Psoas muscle (tissue), 8 donors: ENCODE results near the gene COL4A4. TPM values are rescaled to one million over a fixed set of nuclear protein-coding genes. Genes with fewer than 3 reads are reported as not detected.

Experiments used
- ATAC-seq, 4 donors: fragments of 200-7000 bp; cut with Tn5 transposase; one replicate each; pipeline ENCODE4 v1.9.1; 2020; ENCODE audit warnings: moderate library complexity in 3 of 4, mild to moderate bottlenecking in 2 of 4
- DNase-seq, 2 donors: peaks; one replicate each; pipeline ENCODE4 v3.0.0-alpha.2; 2020
- H3K27ac ChIP-seq: fragments of 200-600 bp; one replicate; pipeline ENCODE4 v1.8.0; 2022
- H3K27me3 ChIP-seq, 3 donors: fragments of 200-600 bp in 1 of 3; one replicate each; pipeline versions ENCODE4 v1.6.1 to v1.8.0; 2013 to 2022; ENCODE audit warnings: low read length in 2 of 3, mild to moderate bottlenecking in 2 of 3, moderate library complexity in 1 of 3; ENCODE audit not compliant: insufficient read depth in 3 of 3
- H3K36me3 ChIP-seq, 2 donors: fragments of 200-600 bp in 1 of 2; one replicate each; pipeline versions ENCODE4 v1.6.1 to v1.8.0; 2013 to 2022; ENCODE audit warnings: low read depth in 1 of 2, mild to moderate bottlenecking in 1 of 2, moderate library complexity in 1 of 2; ENCODE audit not compliant: insufficient read depth in 1 of 2
- H3K4me1 ChIP-seq: fragments of 200-600 bp; one replicate; pipeline ENCODE4 v1.8.0; 2022
- H3K4me3 ChIP-seq: fragments of 200-600 bp; one replicate; pipeline ENCODE4 v1.8.0; 2022; ENCODE audit warnings: mild to moderate bottlenecking
- H3K9me3 ChIP-seq: fragments of 200-600 bp; one replicate; pipeline ENCODE4 v1.8.0; 2022
- WGBS, 3 donors: extraction: QIAGEN DNeasy Blood & Tissue Kit; methylation state at CpG; one replicate each; pipeline versions ENCODE4 v1.1.6 to v1.1.7; 2013; 5-methylcytosine and 5-hydroxymethylcytosine counted together
- intact Hi-C, 2 donors: fragments of 100-400 bp; cut with DNase I; formaldehyde crosslinking; loops; one replicate each; pipeline versions ENCODE4 v1.11.0 to v1.14.2; 2022
- polyA plus RNA-seq, 3 donors: library from polyadenylated mRNA; stranded (reverse); fragments of 200-250 nt; gene quantifications; one replicate each; pipeline ENCODE4 v1.2.3, GENCODE V29; 2013
- total RNA-seq, 4 donors: library from RNA; stranded (reverse); fragmentation: NEBNext Ultra II Directional in 2 of 4; extraction: Animal tissue kit (Norgen Biotek cat#: 25700) in 2 of 4; gene quantifications; one replicate each; pipeline versions ENCODE4 v1.2.1 to v1.2.4, GENCODE V29; 2021 to 2023
- TF ChIP-seq, protein P1 (sequence below): fragments of 200-600 bp; IDR thresholded peaks from one replicate; pipeline ENCODE4 v1.8.0; 2022; ENCODE audit warnings: antibody characterized with exemption
- donor health status: healthy with polysubstance abuse.
- donor health status: DM: no; HTN: no; CAD: no; lungs with moderate emphysema.
- donor health status: Bipolar disorder and iron deficiency.
- donor health status: healthy.
- donor health status: DM: yes; HTN: yes; CAD: no.
- donor health status: DM: no; HTN: no; CAD: no.
- donor health status: DM: no; HTN: no; CAD: no.
- donor health status: DM: yes; HTN: yes; CAD: no.

Gene COL4A4
- total and polyA plus RNA-seq, 7 donors = 1.7 to 16.0 (median 4.6) TPM

DNA sequence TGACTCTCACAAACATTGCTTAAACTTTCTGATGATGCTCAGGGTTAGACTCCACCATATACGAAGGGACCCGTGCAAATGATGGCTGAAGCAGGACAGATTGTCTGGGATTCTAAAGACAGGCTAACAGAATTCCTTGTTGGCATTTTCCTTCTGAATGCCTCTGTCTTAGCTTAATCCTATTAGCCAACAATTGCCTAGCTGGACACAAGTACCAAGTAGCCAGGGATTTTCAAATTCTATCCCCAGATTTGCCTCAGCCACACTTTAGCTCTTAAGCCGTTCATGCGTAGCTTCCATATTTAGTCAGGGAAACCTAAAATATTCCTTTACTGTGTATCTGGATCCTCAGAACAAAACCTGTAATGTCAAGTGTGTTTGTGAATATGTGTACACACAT is 40.4 kb upstream of the COL4A4 start:
- peaks cover 27% of the 10 kb centered on the region for H3K4me1 ChIP-seq
- H3K9me3 ChIP-seq = no peaks in the 10 kb centered on the region
- intact Hi-C loops = no loop called here
- no peak overlapping the region for H3K4me3 ChIP-seq
- no peak overlapping the region for H3K27ac ChIP-seq
- H3K36me3 ChIP-seq = no peaks in the 10 kb centered on the region
- no peak for ATAC-seq
- no peak for DNase-seq
- TF ChIP-seq, protein P1, sequence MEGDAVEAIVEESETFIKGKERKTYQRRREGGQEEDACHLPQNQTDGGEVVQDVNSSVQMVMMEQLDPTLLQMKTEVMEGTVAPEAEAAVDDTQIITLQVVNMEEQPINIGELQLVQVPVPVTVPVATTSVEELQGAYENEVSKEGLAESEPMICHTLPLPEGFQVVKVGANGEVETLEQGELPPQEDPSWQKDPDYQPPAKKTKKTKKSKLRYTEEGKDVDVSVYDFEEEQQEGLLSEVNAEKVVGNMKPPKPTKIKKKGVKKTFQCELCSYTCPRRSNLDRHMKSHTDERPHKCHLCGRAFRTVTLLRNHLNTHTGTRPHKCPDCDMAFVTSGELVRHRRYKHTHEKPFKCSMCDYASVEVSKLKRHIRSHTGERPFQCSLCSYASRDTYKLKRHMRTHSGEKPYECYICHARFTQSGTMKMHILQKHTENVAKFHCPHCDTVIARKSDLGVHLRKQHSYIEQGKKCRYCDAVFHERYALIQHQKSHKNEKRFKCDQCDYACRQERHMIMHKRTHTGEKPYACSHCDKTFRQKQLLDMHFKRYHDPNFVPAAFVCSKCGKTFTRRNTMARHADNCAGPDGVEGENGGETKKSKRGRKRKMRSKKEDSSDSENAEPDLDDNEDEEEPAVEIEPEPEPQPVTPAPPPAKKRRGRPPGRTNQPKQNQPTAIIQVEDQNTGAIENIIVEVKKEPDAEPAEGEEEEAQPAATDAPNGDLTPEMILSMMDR = no peak
- 90 to 94% (median 94%) methylated on average over 4 of the region's 4 CpGs for WGBS, 3 donors
- H3K27me3 ChIP-seq = no peaks in the 10 kb centered on the region

DNA sequence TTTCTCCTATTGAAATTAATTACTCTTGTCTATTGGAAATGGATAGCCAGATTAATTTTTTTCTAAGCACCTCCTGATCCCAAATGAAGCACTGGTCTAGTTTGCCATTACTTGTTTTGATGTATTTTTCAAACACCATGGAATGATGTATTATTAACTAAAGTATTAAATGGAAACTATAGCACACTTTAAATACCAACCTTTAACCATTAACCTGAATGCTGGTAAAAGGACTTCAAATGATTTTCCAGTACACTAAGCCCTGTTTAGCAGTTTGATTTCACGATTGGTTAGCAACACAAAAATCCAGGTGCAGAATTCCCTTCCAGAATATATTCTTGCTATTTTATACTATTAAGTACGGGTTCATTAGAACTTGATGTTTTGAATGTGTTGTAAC is 37.8 kb upstream of the COL4A4 start:
- ATAC-seq (no peak), DNase-seq (no peak)
- Histone ChIP-seq H3K27ac (no peak overlapping the region), H3K4me3 (no peak overlapping the region), H3K36me3 (no peaks in the 10 kb centered on the region), H3K27me3 (no peaks in the 10 kb centered on the region), H3K9me3 (no peaks in the 10 kb centered on the region), H3K4me1 (peaks cover 51% of the 10 kb centered on the region)
- WGBS, 3 donors = 84 to 93% (median 86%) methylated on average over 2 of the region's 2 CpGs
- intact Hi-C loops = no loop called here
- TF ChIP-seq, protein P1 = no peak

DNA sequence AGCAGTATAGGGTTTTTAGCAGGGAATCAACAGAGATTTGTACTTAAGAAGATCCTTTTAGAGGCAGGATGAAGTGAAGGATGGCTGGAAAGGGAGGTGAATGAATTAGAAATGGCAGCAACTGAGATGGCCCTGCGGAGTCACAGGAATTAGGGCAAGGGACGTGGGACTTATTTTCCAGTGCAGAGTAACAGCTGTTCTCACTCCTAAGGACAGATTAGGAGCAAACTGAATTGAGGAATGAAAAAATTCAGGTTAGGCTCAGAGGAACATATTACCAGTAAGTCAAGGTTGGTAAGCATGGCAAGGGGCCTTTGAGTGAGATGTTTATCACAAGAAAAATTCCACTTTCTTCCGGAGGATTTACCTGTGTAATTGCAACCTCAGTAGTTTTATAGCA is 34.9 kb upstream of the COL4A4 start:
- Histone ChIP-seq H3K27me3 (no peaks in the 10 kb centered on the region), H3K36me3 (no peaks in the 10 kb centered on the region), H3K9me3 (no peaks in the 10 kb centered on the region), H3K27ac (peak overlapping the region; percentile 32), H3K4me3 (no peak overlapping the region), H3K4me1 (peaks cover 31% of the 10 kb centered on the region)
- TF ChIP-seq, protein P1 = no peak
- ATAC-seq = peak; percentile 64 to 72 (median 66)
- 31 to 43% (median 38%) methylated on average over 3 of the region's 3 CpGs for WGBS, 3 donors
- intact Hi-C loops = no loop called here
- no peak for DNase-seq

DNA sequence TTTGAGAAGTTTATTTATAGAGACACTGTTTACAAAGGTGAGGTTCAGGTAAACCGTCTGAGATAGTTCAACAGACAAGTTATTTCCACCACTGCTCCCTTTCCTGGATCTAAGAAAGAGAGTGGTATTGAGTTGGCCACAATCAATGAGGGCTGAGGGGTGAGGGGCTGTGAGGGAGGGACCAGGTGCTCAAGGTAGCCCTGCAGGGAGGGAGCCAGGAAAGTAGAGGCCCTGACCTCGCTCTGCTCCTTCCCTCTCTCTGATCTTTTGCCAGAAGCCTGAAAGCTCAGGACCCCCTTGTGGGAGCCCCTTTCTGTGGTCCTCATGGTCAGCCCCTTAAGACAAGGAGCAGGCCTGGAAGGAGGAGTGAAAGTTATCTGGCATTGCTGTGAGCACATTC is 30.2 kb upstream of the COL4A4 start:
- Histone ChIP-seq H3K27me3 (no peaks in the 10 kb centered on the region), H3K9me3 (no peaks in the 10 kb centered on the region), H3K36me3 (no peaks in the 10 kb centered on the region), H3K4me3 (no peak overlapping the region), H3K27ac (peak overlapping the region; percentile 37), H3K4me1 (peaks cover 53% of the 10 kb centered on the region)
- ATAC-seq (no peak), DNase-seq (no peak)
- TF ChIP-seq, protein P1 = no peak
- intact Hi-C loops = no loop called here
- WGBS, 3 donors = 66 to 91% (median 74%) methylated on average over 2 of the region's 2 CpGs

DNA sequence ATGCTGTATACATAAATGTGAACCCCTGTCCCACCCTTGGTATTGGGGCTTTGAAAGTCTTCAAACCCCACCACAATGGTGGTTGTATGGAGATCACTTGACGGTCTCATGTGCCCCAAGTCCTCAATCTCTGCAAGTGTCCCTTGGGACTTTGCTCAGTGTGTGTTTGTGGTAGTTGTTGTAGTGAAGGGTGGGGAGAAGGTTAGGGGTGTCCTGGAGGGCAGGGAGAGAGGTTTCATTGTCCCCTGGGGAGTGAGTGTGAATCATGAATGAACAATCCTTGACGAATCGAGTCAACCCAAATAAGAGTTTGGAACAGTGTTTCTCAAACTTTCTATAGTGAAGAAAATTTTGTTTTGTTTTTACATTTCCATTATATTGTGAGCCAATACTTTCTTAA is 28.5 kb upstream of the COL4A4 start:
- intact Hi-C loops = no loop called here
- 72 to 94% (median 86%) methylated on average over 3 of the region's 3 CpGs for WGBS, 3 donors
- no peaks in the 10 kb centered on the region for H3K36me3 ChIP-seq

More for the DNA sequence above, 28.5 kb upstream of the COL4A4 start:
- H3K9me3 ChIP-seq = no peaks in the 10 kb centered on the region
- TF ChIP-seq, protein P1 = no peak
- peaks cover 50% of the 10 kb centered on the region for H3K4me1 ChIP-seq
- H3K4me3 ChIP-seq = no peak overlapping the region
- ATAC-seq (no peak), DNase-seq (no peak)
- H3K27ac ChIP-seq = peak overlapping the region; percentile 92
- no peaks in the 10 kb centered on the region for H3K27me3 ChIP-seq
